ENCODE measurements around the gene CNTN4.

CNTN4 gene

GRCh38 chr3:2204054-2204453 lies 105.4 kb downstream of the CNTN4 start:
- no peaks in the 10 kb centered on the region for H3F3A ChIP-seq (ENCODE audit: insufficient read depth, low read length)
- H3K27ac ChIP-seq (ENCODE audit: low read depth, low read length, poor library complexity, severe bottlenecking), result no peak overlapping the region
- H3K4me1 ChIP-seq (ENCODE audit: insufficient read depth, low read length, severe bottlenecking), result no peaks in the 10 kb centered on the region
- H3K79me2 ChIP-seq (ENCODE audit: insufficient read depth, low read length), result no peaks in the 10 kb centered on the region
- no peak overlapping the region for H3K4me3 ChIP-seq (ENCODE audit: low read depth, low read length, poor library complexity, severe bottlenecking)
- no peaks in the 10 kb centered on the region for H3K9me3 ChIP-seq (ENCODE audit: low read length)
- no peak overlapping the region for H3K4me2 ChIP-seq (ENCODE audit: low read length)
- no peaks in the 10 kb centered on the region for H4K20me1 ChIP-seq (ENCODE audit: insufficient read depth, low read length)
- no peak overlapping the region for H3K9ac ChIP-seq (ENCODE audit: low read length)
- H3K27me3 ChIP-seq (ENCODE audit: insufficient read depth, low read length), result no peaks in the 10 kb centered on the region
- H2AFZ ChIP-seq (ENCODE audit: low read length), result no peak overlapping the region
- TF ChIP-seq CTCF (IDR thresholded peaks at IDR 0.05; ENCODE audit: low read length) (no peak), EZH2 (IDR thresholded peaks at IDR 0.05; ENCODE audit: borderline replicate concordance, low read length) (no peak)
- H3K9me2 ChIP-seq (ENCODE audit: low read depth, low read length), result no peaks in the 10 kb centered on the region
- H3K36me3 ChIP-seq (ENCODE audit: insufficient read depth, low read length), result no peaks in the 10 kb centered on the region

GRCh38 chr3:2205692-2206091 lies 107.0 kb downstream of the CNTN4 start:
- Histone ChIP-seq H3K27me3 (ENCODE audit: insufficient read depth, low read length) (no peaks in the 10 kb centered on the region), H3K79me2 (ENCODE audit: insufficient read depth, low read length) (no peaks in the 10 kb centered on the region), H3K36me3 (ENCODE audit: insufficient read depth, low read length) (no peaks in the 10 kb centered on the region), H3K4me3 (ENCODE audit: low read depth, low read length, poor library complexity, severe bottlenecking) (no peak overlapping the region), H3K4me1 (ENCODE audit: insufficient read depth, low read length, severe bottlenecking) (no peaks in the 10 kb centered on the region), H4K20me1 (ENCODE audit: insufficient read depth, low read length) (no peaks in the 10 kb centered on the region), H2AFZ (ENCODE audit: low read length) (no peak overlapping the region), H3K9ac (ENCODE audit: low read length) (no peak overlapping the region), H3K9me2 (ENCODE audit: low read depth, low read length) (no peaks in the 10 kb centered on the region), H3K9me3 (ENCODE audit: low read length) (no peaks in the 10 kb centered on the region), H3K27ac (ENCODE audit: low read depth, low read length, poor library complexity, severe bottlenecking) (no peak overlapping the region), H3K4me2 (ENCODE audit: low read length) (no peak overlapping the region), H3F3A (ENCODE audit: insufficient read depth, low read length) (no peaks in the 10 kb centered on the region)
- TF ChIP-seq EZH2 (IDR thresholded peaks at IDR 0.05; ENCODE audit: borderline replicate concordance, low read length), result no peak
- TF ChIP-seq CTCF (IDR thresholded peaks at IDR 0.05; ENCODE audit: low read length), result no peak

GRCh38 chr3:2206536-2206935 lies 107.9 kb downstream of the CNTN4 start:
- TF ChIP-seq CTCF (IDR thresholded peaks at IDR 0.05; ENCODE audit: low read length) (no peak), EZH2 (IDR thresholded peaks at IDR 0.05; ENCODE audit: borderline replicate concordance, low read length) (no peak)
- Histone ChIP-seq H3K4me1 (ENCODE audit: insufficient read depth, low read length, severe bottlenecking) (no peaks in the 10 kb centered on the region), H3K4me2 (ENCODE audit: low read length) (no peak overlapping the region)

More at GRCh38 chr3:2206536-2206935, 107.9 kb downstream of the CNTN4 start:
- Histone ChIP-seq H3K79me2 (ENCODE audit: insufficient read depth, low read length) (no peaks in the 10 kb centered on the region), H3K9me3 (ENCODE audit: low read length) (no peaks in the 10 kb centered on the region), H3K36me3 (ENCODE audit: insufficient read depth, low read length) (no peaks in the 10 kb centered on the region), H4K20me1 (ENCODE audit: insufficient read depth, low read length) (no peaks in the 10 kb centered on the region), H3F3A (ENCODE audit: insufficient read depth, low read length) (no peaks in the 10 kb centered on the region), H3K27ac (ENCODE audit: low read depth, low read length, poor library complexity, severe bottlenecking) (no peak overlapping the region), H2AFZ (ENCODE audit: low read length) (no peak overlapping the region), H3K27me3 (ENCODE audit: insufficient read depth, low read length) (no peaks in the 10 kb centered on the region), H3K9me2 (ENCODE audit: low read depth, low read length) (no peaks in the 10 kb centered on the region), H3K9ac (ENCODE audit: low read length) (no peak overlapping the region), H3K4me3 (ENCODE audit: low read depth, low read length, poor library complexity, severe bottlenecking) (no peak overlapping the region)
